Natural killer cell (primary cell): ENCODE measurements around the gene MED13L. TPM values are rescaled to one million over a fixed set of nuclear protein-coding genes. Genes with fewer than 3 reads are reported as not detected.
A peak's percentile ranks its signal among the peaks of the same experiment; 100 is the strongest.

Source experiments
- ATAC-seq, 3 donors: fragments of 150-1000 bp in 2 of 3; fragments of 200-7000 bp in 1 of 3; cut with Tn5 transposase; 1 replicate in 1 of 3; 2 replicates in 2 of 3; pipeline ENCODE4 v1.10.0; 2021; ENCODE audit warnings: mild to moderate bottlenecking in 2 of 3, moderate library complexity in 2 of 3
- DNase-seq, 2 donors: peaks; one replicate each; pipeline versions ENCODE4 v3.0.0 to v3.0.0-alpha.2; 2013 to 2021; ENCODE audit warnings: mixed read lengths in 1 of 2
- H3K27ac ChIP-seq: one replicate; pipeline ENCODE4 v1.5.1; 2013; ENCODE audit warnings: mild to moderate bottlenecking, low read length
- H3K27me3 ChIP-seq: one replicate; pipeline ENCODE4 v1.6.1; 2013; ENCODE audit warnings: low read length; ENCODE audit not compliant: control insufficient read depth, insufficient read depth
- H3K36me3 ChIP-seq: one replicate; pipeline ENCODE4 v1.6.1; 2013; ENCODE audit warnings: low read length; ENCODE audit not compliant: control insufficient read depth, insufficient read depth
- H3K4me1 ChIP-seq: one replicate; pipeline ENCODE4 v1.6.1; 2013; ENCODE audit warnings: low read length; ENCODE audit not compliant: control insufficient read depth, insufficient read depth
- H3K4me3 ChIP-seq: one replicate; pipeline ENCODE4 v1.5.1; 2013; ENCODE audit warnings: low read length
- H3K9me3 ChIP-seq: one replicate; pipeline ENCODE4 v1.6.1; 2013; ENCODE audit warnings: low read length; ENCODE audit not compliant: control insufficient read depth, insufficient read depth
- H3K27ac Mint-ChIP-seq, 2 donors: one replicate each; pipeline ENCODE4 v1.8.0; 2022; ENCODE audit warnings: mild to moderate bottlenecking in 2 of 2, mixed read lengths in 2 of 2, moderate library complexity in 1 of 2
- H3K27me3 Mint-ChIP-seq, 2 donors: one replicate each; pipeline ENCODE4 v1.8.0; 2022; ENCODE audit warnings: low read depth in 2 of 2, mixed read lengths in 2 of 2
- H3K36me3 Mint-ChIP-seq: one replicate; pipeline ENCODE4 v1.8.0; 2022; ENCODE audit warnings: mixed read lengths
- H3K4me1 Mint-ChIP-seq, 2 donors: one replicate each; pipeline ENCODE4 v1.8.0; 2022; ENCODE audit warnings: mixed read lengths in 2 of 2
- H3K4me3 Mint-ChIP-seq: one replicate; pipeline ENCODE4 v1.8.0; 2022; ENCODE audit warnings: mild to moderate bottlenecking, moderate library complexity, mixed read lengths
- H3K9me3 Mint-ChIP-seq, 2 donors: one replicate each; pipeline ENCODE4 v1.8.0; 2022; ENCODE audit warnings: mixed read lengths in 2 of 2
- CTCF ChIP-seq: fragments of 200-600 bp; IDR thresholded peaks from one replicate; pipeline ENCODE4 v1.8.0; 2022; ENCODE audit warnings: antibody characterized with exemption
- WGBS: methylation state at CpG from one replicate; pipeline ENCODE4 v1.1.7; 2013; ENCODE audit warnings: missing lambda C conversion rate; ENCODE audit not compliant: insufficient coverage; 5-methylcytosine and 5-hydroxymethylcytosine counted together
- intact Hi-C: fragments of 100-400 bp; cut with micrococcal nuclease; formaldehyde crosslinking; loops from one replicate; pipeline ENCODE4 v1.14.2; 2022
- total RNA-seq, 4 donors: library from RNA; stranded (reverse); fragments of 120-200 nt in 1 of 4; gene quantifications; one replicate each; pipeline versions ENCODE4 v1.2.3 to v1.2.4, GENCODE V29; 2013 to 2022

MED13L gene
- total RNA-seq, 3 donors from 2014 or later (not counting 1 experiment from before 2014, with no cell fraction given), result 237 to 316 (median 240) TPM

GRCh38 chr12:115998794-115999478 is 278.6 kb downstream of the MED13L start:
- Mint-ChIP-seq H3K27me3 (no peaks in the 10 kb centered on the region), H3K9me3 (no peaks in the 10 kb centered on the region), H3K27ac (no peak overlapping the region), H3K4me3 (no peak overlapping the region), H3K36me3 (no peaks in the 10 kb centered on the region), H3K4me1 (no peaks in the 10 kb centered on the region)
- WGBS, result 96% methylated on average over 7 of the region's 10 CpGs
- TF ChIP-seq CTCF, result no peak
- Histone ChIP-seq H3K36me3 (peaks cover 51% of the 10 kb centered on the region), H3K27me3 (no peaks in the 10 kb centered on the region), H3K4me1 (no peaks in the 10 kb centered on the region), H3K9me3 (no peaks in the 10 kb centered on the region), H3K27ac (no peak overlapping the region), H3K4me3 (no peak overlapping the region)
- intact Hi-C loops, result loop anchor here (1.0 to 2.0 kb wide), 3 partner anchors 238 to 710 kb away; no protein-coding TSS in a partner anchor
- ATAC-seq (no peak), DNase-seq (no peak)

GRCh38 chr12:115998119-115998633 is 279.3 kb downstream of the MED13L start:
- WGBS, result 49% methylated on average over 3 of the region's 3 CpGs
- H3K4me3 ChIP-seq, result no peak overlapping the region
- no peaks in the 10 kb centered on the region for H3K9me3 ChIP-seq
- no peaks in the 10 kb centered on the region for H3K4me1 ChIP-seq
- H3K36me3 ChIP-seq, result peaks cover 55% of the 10 kb centered on the region
- no peaks in the 10 kb centered on the region for H3K9me3 Mint-ChIP-seq
- no peaks in the 10 kb centered on the region for H3K4me1 Mint-ChIP-seq
- H3K4me3 Mint-ChIP-seq, result no peak overlapping the region
- no peak overlapping the region for H3K27ac ChIP-seq
- intact Hi-C loops, result loop anchor here (1.0 to 2.0 kb wide), 3 partner anchors 239 to 711 kb away; no protein-coding TSS in a partner anchor
- DNase-seq, result peak in 1 of 2 donors; percentile 71
- H3K36me3 Mint-ChIP-seq, result no peaks in the 10 kb centered on the region
- no peaks in the 10 kb centered on the region for H3K27me3 ChIP-seq
- H3K27ac Mint-ChIP-seq, result no peak overlapping the region
- ATAC-seq, result peak; percentile 49 to 61 (median 50)
- TF ChIP-seq CTCF, result peak; percentile 90
- no peaks in the 10 kb centered on the region for H3K27me3 Mint-ChIP-seq

GRCh38 chr12:115993737-115994136 is 283.8 kb downstream of the MED13L start:
- WGBS, result 96% methylated on average over 2 of the region's 2 CpGs
- peaks cover 4% of the 10 kb centered on the region for H3K4me1 ChIP-seq
- no peaks in the 10 kb centered on the region for H3K9me3 Mint-ChIP-seq
- no peak overlapping the region for H3K27ac ChIP-seq
- H3K4me3 Mint-ChIP-seq, result no peak overlapping the region
- H3K36me3 ChIP-seq, result peaks cover 69% of the 10 kb centered on the region
- DNase-seq, result no peak
- no peak for ATAC-seq
- no peaks in the 10 kb centered on the region for H3K27me3 Mint-ChIP-seq
- TF ChIP-seq CTCF, result no peak
- no peak overlapping the region for H3K27ac Mint-ChIP-seq
- no peak overlapping the region for H3K4me3 ChIP-seq
- H3K4me1 Mint-ChIP-seq, result peaks cover 17% of the 10 kb centered on the region in 2 donors
- no peaks in the 10 kb centered on the region for H3K9me3 ChIP-seq
- H3K27me3 ChIP-seq, result no peaks in the 10 kb centered on the region
- H3K36me3 Mint-ChIP-seq, result no peaks in the 10 kb centered on the region
- intact Hi-C loops, result no loop called here
